Measurements from ENCODE around the gene EGLN3.
"Not testable (repeated sequence)": the region's sequence is repeated elsewhere in the genome, so short reads cannot be mapped to it uniquely, and the experiment has no call there.

The EGLN3 gene

DNA sequence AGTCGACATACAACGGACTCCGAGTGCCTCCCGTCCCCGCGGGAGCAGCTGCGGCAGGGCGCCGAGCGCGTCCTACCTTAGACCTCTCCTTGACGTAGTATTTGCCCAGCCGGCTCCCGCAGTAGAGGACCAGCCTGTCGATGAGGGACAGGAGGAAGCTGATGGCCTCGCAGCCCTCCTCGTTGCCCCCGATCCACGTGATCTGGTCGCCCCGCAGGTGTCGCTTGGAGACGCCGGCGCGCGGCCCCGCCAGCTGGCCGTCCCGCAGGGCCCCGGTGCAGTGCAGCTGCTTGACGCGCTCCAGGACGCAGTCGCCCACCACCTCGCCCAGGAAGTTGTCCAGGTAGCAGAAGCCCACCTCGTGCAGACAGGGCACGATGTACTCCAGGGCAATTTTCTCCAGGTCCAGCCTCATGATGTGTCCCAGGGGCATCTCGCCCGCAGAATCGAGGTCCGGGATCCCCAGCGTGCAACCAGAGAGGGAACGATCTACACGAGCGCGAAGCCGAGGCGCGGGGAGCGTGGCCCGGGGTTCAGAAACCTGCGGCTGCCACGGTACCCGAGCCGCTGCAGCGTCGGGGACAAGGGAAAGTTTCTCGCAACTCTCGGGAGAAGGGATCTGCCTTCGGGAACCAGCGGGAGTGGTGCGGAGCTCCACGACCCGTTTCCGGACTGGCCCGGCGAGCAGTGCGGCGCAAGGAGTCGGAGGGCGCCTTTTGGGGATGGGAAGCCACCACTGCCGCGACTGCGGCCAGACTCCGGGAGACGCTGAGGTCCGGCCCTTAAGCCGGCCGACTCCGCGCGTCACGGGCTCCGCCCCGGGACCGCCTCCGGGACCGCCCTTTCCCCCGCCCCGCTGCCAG is at the start of gene EGLN3:
TSS of gene EGLN3 (minus strand) at position 755 of the 863 bp plus-strand sequence. CDS start at position 433, 322 bp downstream.
- peak; percentile 93 for DNase-seq (ENCODE audit: low spot score)

DNA sequence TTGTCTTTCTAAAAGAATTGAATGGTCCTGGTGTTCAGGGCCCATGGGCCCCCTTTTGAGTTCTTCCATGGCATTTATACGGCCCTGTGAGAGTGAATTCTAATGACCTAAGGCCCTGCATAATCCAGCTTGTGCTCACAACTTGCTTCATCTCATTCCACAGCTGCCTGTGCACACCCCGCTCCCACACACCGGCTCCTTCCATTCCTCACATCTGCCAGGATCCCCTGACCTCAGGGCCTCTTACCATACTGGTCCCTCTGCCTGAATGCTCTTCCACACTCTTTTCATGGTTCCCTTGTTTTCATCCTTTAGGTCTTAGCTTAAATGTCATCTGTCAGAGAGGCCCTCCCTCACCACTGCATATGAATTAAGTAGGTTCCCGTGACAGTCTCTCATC is 49.5 kb upstream of the EGLN3 start:
- DNase-seq (ENCODE audit: low spot score) = no peak

DNA sequence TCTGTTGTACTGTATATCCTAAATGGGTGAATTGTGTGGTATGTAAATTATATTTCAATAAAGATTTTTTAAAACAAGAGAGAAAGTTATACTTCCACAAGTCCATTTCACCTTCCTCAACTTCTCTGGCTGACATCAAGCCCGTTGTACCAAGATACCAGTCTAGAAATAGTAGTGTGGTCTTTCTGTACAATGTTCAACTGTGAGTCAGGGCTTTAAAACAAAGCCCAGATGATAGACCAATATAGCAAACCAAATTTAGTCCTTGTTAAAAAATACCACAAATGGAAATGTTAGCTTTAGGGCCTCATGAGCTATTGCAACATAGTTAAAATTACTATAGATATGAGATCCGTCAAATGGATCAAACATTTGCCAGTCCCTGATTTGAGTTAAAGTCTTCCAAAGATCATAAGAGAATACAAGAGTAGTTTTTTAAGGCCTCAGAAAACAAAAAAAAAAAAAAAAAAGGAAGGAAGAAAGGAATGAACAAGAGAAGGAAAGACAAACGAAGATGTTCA is 49.0 kb upstream of the EGLN3 start:
- no peak for DNase-seq (ENCODE audit: low spot score)

DNA sequence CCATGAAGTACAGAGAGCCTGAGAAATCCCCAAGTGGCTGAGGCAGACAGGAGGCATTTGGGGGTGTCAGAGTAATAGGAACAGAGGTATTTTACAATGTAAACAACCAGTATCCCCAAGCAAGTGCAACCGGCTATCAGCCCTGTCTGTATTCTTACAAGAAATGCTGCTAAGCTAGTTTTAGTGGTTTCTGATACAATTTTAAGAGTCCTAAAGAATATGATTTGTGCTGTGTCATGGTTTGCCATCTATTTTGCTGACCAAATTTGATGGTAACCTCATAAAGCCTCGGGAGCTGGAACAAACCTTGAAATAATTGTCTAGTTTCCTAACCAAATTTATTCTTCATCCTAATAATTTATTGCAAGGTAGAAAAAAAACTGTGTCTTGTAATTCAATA is 46.7 kb upstream of the EGLN3 start:
- no peak for DNase-seq (ENCODE audit: low spot score)

DNA sequence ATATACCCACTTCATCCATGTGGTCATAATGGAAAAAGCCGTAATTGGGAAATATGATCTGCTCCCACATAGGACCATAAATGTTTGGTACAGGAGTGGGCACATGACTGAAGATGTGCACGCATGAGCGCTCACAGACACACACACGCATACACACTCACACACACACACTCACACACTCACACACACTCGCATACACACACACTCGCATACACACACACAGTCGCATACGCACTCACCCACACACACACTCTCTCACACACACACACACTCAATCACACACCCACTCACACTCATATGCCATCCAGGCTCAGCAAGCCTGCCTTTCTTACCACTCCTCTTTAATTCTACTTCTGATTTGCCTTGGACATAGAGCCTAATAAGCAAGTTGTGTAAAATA is 45.6 kb upstream of the EGLN3 start:
- DNase-seq (ENCODE audit: low spot score) = no peak

DNA sequence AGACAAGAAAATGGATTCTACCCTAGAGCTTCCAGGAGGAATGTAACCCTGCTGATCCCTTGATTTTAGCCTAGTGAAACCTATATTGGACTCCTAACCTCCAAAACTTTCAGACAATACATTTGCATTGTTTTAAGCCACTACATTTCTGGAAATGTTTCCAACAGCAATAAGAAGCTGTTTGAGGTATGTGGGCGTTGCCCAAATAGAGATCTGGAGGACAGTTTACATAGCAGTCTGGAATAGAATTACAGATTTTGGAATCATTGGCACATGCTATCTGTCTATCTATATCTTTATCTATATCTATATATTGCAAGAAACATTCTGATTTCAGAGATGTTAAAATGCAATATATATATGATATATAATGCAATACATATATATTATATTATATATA is 42.4 kb upstream of the EGLN3 start:
- DNase-seq (ENCODE audit: low spot score) = no peak

DNA sequence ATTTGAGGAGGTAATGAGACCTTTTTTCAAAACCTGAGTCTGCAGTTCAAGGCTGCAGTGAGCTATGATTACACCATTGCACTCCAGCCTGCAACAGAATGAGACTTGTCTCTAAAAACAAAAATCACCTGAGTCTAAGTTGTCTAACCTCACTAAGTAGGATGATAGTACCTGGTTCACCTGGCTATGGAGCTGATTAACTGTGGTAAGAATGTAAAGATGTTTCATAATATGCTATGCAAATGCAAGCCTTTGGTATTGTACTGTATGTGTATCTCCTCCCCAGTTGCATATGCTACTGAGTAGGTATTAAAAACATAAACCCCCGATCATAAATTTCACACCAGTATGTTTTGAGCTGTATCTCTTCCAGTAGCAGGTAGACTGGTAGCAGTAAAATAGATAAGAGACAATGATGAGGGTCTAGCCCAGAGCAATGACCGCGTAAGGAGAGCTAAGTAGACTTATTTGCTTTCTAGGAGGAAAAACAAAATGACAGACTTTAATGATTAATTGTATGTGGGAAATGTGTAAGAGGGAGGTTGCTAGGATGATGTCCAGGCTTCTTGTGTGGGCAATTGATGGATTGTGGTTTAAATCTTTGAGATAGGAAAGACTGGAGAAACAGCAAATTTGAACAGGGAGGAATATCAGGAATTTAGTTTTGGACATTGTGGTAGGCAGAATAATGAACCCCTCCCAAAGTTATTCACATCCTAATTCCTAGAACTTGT is 41.6 kb upstream of the EGLN3 start:
- DNase-seq (ENCODE audit: low spot score) = no peak

DNA sequence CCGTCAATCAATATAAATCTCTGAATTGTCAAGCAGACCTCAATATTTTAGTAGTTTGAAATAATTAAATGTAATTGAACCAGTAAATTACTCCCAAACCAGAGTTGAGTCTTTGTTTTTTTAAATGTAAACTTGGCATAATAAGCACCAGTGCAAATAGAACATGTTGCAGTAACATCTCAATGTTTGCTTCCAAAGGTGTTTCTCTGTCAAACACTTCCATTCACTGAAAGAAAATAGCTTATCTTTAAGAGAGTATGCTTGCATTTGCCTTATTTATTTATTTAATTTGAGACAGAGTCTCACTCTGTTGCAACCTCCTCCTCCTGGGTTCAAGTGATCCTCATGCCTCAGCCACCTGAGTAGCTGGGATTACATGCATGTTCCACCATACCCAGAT is 39.9 kb upstream of the EGLN3 start:
- no peak for DNase-seq (ENCODE audit: low spot score)

DNA sequence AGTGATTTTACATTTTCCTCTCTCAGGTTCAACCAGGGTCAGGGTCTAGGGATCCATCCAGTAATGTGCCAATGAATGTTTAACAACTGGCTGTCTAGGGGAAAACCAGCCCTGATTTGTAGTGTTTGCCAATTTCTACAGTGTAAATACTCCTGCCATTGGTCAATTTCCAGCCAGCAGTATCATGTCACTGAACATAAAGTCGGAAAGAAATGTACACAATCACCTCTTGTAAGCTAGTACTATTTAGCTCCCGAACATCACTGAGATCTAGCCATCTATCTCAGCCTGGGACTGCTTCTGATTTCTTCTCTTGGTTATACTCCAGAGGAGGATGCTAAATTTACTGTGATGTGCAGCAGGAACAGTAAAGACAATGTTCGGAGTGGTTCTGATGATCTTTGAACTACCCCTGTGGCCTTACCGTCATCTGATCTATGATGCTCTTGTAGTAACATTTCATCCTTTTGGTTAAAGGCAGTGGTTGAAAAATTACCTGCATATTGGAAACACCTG is 36.7 kb upstream of the EGLN3 start:
- no peak for DNase-seq (ENCODE audit: low spot score)

DNA sequence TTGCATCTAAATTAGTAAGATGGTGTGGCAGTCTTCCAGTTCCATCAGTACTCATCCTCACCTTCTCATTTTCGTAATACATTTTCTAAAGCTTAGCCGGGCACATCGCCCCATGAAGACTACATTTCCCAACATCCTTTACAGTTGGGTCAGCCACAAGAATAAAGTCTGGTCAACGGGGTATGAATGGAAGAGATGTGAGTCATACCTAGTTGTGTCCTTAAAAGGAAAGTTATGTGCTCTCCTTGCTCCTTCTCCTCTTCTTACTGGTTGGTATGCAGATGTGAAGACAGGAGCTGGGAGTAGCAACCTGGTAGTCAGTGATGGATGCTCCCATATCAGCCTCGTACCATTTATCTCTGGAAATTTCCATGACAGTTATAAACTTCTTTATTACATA is 35.9 kb upstream of the EGLN3 start:
- DNase-seq (ENCODE audit: low spot score) = no peak

DNA sequence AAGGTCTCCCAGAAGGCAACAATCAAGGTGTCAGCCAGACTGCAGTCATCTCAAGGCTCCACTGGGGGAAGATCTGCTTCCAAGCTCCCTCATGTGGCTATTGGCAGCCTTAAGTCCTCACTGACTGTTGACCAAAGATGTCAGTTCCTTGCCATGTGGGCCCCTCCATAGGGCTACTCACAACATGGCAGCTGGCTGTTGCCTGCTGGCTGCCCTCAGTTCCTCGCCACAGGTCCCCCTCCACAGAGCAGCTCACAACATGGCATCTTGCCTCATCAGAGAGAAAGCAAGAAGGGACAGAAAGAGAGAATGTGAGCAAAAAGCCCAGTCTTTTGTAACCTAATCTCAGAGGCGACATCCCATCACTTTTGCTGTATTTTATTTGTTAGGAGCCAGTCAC is 34.4 kb upstream of the EGLN3 start:
- no peak for DNase-seq (ENCODE audit: low spot score)

DNA sequence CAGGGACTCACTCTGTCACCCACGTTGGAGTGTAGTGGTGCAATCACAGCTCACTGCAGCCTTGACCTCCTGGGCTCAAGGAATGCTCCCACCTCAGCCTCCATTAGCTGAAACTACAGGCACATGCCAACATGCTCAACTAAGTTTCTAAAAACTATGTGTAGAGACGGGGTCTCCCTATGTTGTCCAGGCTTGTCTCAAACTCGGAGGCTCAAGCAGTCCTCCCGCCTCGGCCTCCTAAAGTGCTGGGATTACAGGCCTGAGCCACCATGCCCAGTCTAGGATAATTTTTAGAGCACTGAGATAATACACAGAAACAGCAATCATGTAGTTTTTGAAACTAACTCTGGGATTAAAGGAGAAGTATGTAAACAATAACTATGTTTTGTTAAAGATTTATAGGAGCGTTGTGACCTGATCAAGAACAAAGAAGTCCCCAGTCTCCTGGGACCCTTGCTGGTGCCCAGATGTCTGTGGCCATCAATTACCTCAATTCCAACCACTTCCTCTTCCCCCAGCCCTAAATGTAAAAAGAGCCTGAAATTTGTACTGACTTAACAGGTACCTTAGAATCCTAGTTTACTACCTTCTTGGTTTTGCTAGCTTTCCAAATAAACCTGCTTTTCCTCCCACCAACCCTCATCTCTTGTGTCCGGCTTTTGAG is 28.9 kb upstream of the EGLN3 start:
- no peak for DNase-seq (ENCODE audit: low spot score)

DNA sequence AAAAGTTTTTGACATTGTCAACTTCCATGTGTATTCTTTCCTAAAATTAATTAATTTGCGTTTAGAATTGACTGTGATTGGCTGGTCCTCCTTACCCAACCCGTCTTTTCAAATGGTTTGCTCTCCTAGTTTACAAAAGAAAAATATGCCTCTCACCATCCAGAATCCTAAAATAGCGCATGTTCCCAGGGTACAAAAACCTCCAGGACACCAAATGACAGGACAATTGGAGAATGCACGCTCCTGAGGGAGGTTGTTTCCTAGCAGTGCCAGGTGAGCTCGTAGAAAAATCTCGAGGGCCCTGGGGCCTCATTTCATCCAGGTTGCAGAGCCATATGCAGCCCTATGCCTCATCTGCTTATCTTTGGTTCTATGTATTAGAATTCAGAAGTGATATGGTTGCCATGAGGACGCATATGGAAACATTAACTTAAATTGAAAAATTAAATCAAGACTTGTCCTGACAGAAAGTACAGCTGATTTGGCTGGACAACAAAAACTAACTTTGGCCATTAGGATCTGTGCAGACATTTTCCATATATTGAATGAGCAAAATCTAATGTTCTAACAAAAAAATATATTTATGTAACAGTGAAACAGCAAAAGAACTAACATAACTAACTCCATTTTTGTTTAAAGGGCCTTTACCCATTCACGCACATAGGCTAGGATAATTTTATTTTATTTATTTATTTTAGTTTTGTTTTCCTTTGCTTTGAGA is 28.2 kb upstream of the EGLN3 start:
- DNase-seq (ENCODE audit: low spot score) = no peak

DNA sequence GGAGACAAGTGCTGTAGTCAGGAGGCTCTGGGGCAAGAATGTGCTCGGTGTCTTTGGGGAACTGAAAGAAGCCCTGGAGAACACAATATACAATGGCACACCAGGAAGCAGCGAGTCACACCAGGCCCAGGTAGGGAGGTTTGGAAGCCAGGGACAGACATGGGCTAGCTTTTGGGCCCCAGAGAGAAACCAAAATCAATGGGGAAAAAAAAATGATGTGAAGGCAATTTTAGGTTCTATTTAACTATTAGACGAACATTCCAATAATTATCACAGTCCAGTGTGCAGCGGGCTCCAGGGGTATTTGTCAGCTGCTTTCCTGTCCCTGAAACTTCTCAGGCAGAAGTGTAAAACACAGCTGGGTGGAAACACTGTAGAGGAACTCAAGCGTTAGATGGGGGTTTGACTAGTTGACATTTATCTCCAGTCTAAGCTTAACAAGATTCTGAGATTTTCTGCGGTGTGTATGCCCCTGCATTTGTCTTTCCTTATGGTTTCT is 21.8 kb upstream of the EGLN3 start:
- DNase-seq (ENCODE audit: low spot score) = no peak

DNA sequence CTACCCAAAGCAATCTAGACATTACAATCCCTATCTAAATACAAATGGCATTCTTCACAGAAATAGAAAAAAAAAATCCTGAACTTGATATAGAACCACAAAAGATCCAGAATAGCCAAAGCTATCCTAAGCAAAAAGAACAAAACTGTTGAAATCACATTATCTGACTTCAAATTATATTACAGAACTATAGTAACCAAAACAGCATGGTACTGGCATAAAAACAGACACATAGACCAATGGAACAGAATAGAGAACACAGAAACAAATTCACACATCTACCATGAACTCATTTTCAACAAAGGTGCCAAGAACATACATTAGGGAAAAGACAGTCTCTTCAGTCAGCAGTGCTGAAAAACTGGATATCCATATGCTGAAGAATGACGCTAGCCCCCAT is 19.0 kb upstream of the EGLN3 start:
- not testable (repeated sequence) for DNase-seq (ENCODE audit: low spot score)

DNA sequence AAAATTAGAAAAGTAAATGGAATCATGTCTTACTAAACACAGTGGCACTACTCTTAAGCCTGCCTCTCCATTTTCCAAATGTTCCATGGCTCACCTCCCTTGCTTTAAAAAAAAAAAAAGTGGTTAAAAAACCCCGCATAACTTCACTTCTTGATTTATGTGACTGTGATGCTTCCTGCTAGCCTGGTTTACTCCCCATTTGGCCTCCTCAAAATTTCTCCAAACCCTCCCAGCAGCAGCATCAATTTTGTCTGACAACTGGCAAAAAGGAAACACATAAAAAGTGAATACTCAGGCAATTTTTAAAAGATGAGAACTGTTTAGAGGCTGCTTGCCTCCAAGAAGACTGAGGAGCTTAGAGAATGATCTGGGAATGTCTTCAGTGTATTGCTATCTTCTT is 17.8 kb upstream of the EGLN3 start:
- DNase-seq (ENCODE audit: low spot score) = no peak

DNA sequence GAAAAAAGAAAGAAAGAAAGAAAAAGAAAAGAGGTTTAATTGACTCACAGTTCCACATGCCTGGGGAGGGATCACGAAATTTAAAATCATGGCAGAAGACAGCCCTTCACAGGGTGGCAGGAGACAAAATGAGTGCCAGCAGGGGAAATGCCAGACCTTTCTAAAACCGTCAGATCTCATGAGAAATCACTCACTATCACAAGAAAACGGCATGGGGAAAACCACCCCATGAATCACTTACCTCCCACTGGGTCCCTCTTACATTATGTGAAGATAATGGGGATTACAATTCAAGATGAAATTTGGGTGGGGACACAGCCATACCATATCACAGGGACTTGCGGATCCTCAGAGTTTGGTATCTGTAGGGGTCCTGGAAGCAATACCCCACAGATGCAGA is 16.3 kb upstream of the EGLN3 start:
- no peak for DNase-seq (ENCODE audit: low spot score)

DNA sequence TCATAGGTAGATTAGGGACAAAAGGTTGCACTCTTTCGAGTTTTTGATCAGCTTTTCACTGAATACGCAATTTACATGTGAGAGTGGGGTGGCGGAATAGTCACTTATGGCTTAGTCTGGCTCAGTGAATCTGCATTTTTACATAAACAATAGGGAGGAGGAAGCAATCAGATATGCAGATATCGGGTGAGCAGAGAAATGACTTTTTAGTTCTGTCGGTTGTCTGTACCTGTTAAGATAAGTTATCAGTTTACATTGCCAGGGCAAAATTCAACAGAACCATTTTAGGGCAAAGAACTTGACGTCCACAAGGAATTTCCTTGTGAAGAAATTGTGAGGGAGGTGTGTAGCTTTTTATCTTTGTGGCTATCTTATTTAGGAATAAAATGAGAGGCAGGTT is 15.4 kb upstream of the EGLN3 start:
- DNase-seq (ENCODE audit: low spot score) = no peak

DNA sequence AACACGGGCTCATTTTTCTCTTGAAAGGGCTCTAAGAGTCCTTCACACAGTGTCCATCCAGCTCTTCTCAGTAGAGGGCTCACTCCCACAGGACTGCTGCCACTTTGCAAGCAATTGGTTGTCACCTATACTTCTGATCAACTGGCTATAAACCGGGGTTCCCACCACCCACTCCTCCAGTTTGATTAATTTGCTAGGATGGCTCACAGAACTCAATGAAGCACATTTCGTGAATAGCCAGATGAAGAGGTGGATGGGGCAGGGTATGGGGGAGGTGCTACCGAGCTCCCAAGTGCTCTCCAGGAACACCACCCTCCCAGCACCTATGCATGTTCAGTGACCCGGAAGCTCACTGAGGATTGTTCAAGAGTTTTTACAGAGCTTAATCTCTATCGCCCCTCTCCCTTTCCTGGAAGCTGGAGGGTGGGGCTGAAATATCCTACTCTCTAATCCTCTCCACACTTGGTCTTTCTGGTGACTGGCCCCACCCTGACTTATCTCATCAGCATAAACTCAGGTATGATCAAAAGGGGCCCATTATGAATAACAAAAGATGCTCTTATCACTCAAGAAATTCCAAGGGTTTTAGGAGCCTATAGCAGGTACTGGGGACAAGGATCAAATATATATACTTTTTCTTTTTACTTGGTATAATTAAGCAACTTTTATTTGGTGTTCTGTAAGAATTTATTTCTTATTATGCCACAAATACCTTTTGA is 13.9 kb upstream of the EGLN3 start:
- no peak for DNase-seq (ENCODE audit: low spot score)

DNA sequence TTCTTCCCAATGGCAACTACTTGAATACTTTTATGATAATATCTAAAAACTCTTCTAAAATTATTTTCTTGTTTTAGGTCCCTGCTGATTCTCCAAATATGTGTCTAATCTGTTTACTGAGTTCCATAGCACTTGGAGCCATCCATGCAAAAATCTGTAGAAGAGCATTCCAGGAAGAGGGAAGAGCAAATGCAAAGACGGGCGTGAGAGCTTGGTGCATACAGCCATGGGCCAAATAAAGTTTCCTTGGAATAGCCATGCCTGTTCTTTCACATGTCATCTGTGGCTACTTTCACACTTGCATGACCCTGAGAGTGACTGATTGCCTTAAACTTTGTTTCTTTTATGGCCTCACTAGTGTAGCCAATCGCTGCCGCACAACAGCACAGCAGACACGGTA is 13.0 kb upstream of the EGLN3 start:
- DNase-seq (ENCODE audit: low spot score) = no peak

DNA sequence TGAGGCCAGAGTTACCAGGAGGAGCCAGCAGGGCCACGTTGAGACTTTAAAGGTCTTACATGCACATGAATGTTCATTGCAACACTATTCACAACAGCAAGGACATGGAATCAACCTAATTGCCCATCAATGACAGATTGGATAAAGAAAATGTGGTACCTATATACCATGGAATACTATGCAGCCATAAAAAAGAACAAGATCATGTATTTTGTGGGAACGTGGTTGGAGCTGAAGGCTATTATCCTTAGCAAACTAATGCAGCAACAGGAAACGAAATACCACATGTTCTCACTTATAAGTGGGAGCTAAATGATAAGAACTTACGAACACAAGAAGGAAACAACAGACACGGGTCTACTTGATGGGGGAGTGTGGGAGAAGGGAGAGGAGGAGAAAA is 11.6 kb upstream of the EGLN3 start:
- not testable (repeated sequence) for DNase-seq (ENCODE audit: low spot score)

All from pons (tissue), 1 donor.